GM23338 (cell line): Measurements from ENCODE around the gene RGP1. TPM values are rescaled to one million over a fixed set of nuclear protein-coding genes. Genes with fewer than 3 reads are reported as not detected.

Source experiments
- ATAC-seq: fragments of 200-7000 bp; cut with Tn5 transposase; 3 replicates; pipeline ENCODE4 v1.9.1; 2020
- DNase-seq: peaks from one replicate; pipeline ENCODE4 v3.0.0-alpha.2; 2015; ENCODE audit warnings: low spot score
- H2AFZ ChIP-seq: fragments of 200-600 bp; sonication (generic); 2 replicates; pipeline ENCODE4 v1.8.0; 2016; ENCODE audit warnings: antibody characterized with exemption, mild to moderate bottlenecking, moderate library complexity
- H3F3A ChIP-seq: fragments of 200-600 bp; sonication (generic); replicated peaks from 2 replicates; pipeline ENCODE4 v1.8.0; 2017; ENCODE audit warnings: antibody characterized with exemption, mixed run types, low read depth
- H3K27ac ChIP-seq: fragments of 200-600 bp; sonication (generic); 2 replicates; pipeline ENCODE4 v1.6.1; 2016; ENCODE audit warnings: low read depth
- H3K27me3 ChIP-seq: fragments of 200-600 bp; sonication (generic); 2 replicates; pipeline ENCODE4 v1.8.0; 2016; ENCODE audit warnings: mild to moderate bottlenecking, mixed run types, moderate library complexity; ENCODE audit not compliant: insufficient read depth
- H3K36me3 ChIP-seq: fragments of 200-600 bp; sonication (generic); 2 replicates; pipeline ENCODE4 v1.8.0; 2016; ENCODE audit warnings: mild to moderate bottlenecking; ENCODE audit not compliant: insufficient read depth
- H3K4me1 ChIP-seq: fragments of 200-600 bp; sonication (generic); 2 replicates; pipeline ENCODE4 v1.8.0; 2016; ENCODE audit warnings: mild to moderate bottlenecking, moderate library complexity; ENCODE audit not compliant: insufficient read depth
- H3K4me2 ChIP-seq: fragments of 200-600 bp; sonication (generic); 2 replicates; pipeline ENCODE4 v1.7.1; 2017; ENCODE audit warnings: mixed run types
- H3K4me3 ChIP-seq: fragments of 200-600 bp; sonication (generic); 2 replicates; pipeline ENCODE4 v1.6.1; 2016; ENCODE audit warnings: mixed run types
- H3K79me2 ChIP-seq: fragments of 200-600 bp; sonication (generic); replicated peaks from 2 replicates; pipeline ENCODE4 v1.8.0; 2017; ENCODE audit warnings: mild to moderate bottlenecking; ENCODE audit not compliant: insufficient read depth
- H3K9me2 ChIP-seq: fragments of 200-600 bp; sonication (generic); 2 replicates; pipeline ENCODE4 v1.8.0; 2017; ENCODE audit not compliant: insufficient read depth
- H4K20me1 ChIP-seq: fragments of 200-600 bp; sonication (generic); replicated peaks from 2 replicates; pipeline ENCODE4 v1.8.0; 2017; ENCODE audit warnings: mild to moderate bottlenecking; ENCODE audit not compliant: insufficient read depth
- H3K27ac Mint-ChIP-seq: 2 replicates; pipeline ENCODE4 v1.8.0; 2020; ENCODE audit warnings: inconsistent platforms, mild to moderate bottlenecking, moderate library complexity, mixed read lengths
- H3K27me3 Mint-ChIP-seq: 3 replicates; pipeline ENCODE4 v1.8.0; 2022; ENCODE audit warnings: low read depth, mild to moderate bottlenecking, moderate library complexity, mixed read lengths, inconsistent platforms; ENCODE audit not compliant: insufficient read depth, poor library complexity
- H3K36me3 Mint-ChIP-seq: 3 replicates; pipeline ENCODE4 v1.8.0; 2021; ENCODE audit warnings: low read depth, mild to moderate bottlenecking, inconsistent platforms, moderate library complexity, mixed read lengths
- H3K4me1 Mint-ChIP-seq: 3 replicates; pipeline ENCODE4 v1.8.0; 2020; ENCODE audit warnings: mild to moderate bottlenecking, inconsistent platforms, mixed read lengths
- H3K4me3 Mint-ChIP-seq: 3 replicates; pipeline ENCODE4 v1.8.0; 2021; ENCODE audit warnings: moderate library complexity, mild to moderate bottlenecking, inconsistent platforms, mixed read lengths
- H3K9me3 Mint-ChIP-seq: 3 replicates; pipeline ENCODE4 v1.8.0; 2020; ENCODE audit warnings: moderate library complexity, mild to moderate bottlenecking, inconsistent platforms, mixed read lengths
- CREB1 ChIP-seq: fragments of 250-450 bp; sonication (Bioruptor Pico); IDR thresholded peaks from 2 replicates; pipeline ENCODE4 v1.5.0; 2020; ENCODE audit warnings: low read depth, mild to moderate bottlenecking, moderate library complexity
- ETS1 ChIP-seq: IDR thresholded peaks from 2 replicates; pipeline ENCODE4 v1.6.1; 2016; ENCODE audit warnings: antibody characterized with exemption
- EZH2phosphoT487 ChIP-seq: fragments of 200-600 bp; sonication (generic); IDR thresholded peaks from one replicate; pipeline ENCODE4 v1.8.1; 2018; ENCODE audit warnings: antibody characterized with exemption; ENCODE audit not compliant: unreplicated experiment
- NANOG ChIP-seq: IDR thresholded peaks from 2 replicates; pipeline ENCODE4 v1.6.1; 2016; ENCODE audit warnings: antibody characterized with exemption, borderline replicate concordance
- REST ChIP-seq: IDR thresholded peaks from one replicate; pipeline ENCODE4 v1.6.1; 2018; ENCODE audit warnings: antibody characterized with exemption; ENCODE audit not compliant: unreplicated experiment
- ZNF114 ChIP-seq: fragments of 250-450 bp; sonication (Bioruptor Pico); IDR thresholded peaks from 2 replicates; pipeline ENCODE4 v1.5.0; 2020; ENCODE audit warnings: mild to moderate bottlenecking, moderate library complexity
- polyA plus RNA-seq: library from polyadenylated mRNA; unstranded; fragments of >200 nt; fragmentation: Nextera tagmentation; extraction: Ambion mirVana; gene quantifications from 2 replicates; pipeline ENCODE4 v1.2.1, GENCODE V29; 2016
- total RNA-seq: library from RNA; depleted of rRNA; stranded (reverse); fragments of >200 nt; shearing (Covaris generic); gene quantifications from 2 replicates; pipeline ENCODE4 v1.2.3, GENCODE V29; 2014
- TF ChIP-seq, protein P1 (sequence below): fragments of 250-450 bp; sonication (Bioruptor Pico); IDR thresholded peaks from 2 replicates; pipeline ENCODE4 v1.5.0; 2020; ENCODE audit warnings: mild to moderate bottlenecking, moderate library complexity

Gene RGP1
- total and polyA plus RNA-seq, 2 experiments from 2014 or later, result 2.8 to 16.0 TPM

DNA sequence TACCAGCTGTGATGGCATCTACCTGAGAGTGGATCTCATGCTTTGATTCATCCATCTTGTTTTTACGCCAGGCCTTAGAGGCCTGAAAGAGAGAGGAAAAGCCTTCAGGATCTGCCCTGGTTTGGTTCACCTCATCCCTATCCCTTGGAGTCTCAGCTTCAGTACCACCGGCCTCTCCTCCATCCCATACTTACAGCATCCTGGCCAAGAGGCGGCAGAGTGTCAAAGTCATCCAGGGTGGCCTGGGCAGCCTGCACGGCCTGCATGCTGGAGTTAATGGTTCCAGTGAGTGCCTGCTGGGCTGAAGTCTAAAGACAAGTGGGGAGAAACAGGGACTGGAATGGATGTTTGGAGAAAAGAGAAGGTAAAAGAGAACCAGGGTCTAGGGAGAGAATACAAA, 29.5 kb upstream of the RGP1 start (continued):
- TF ChIP-seq REST (no peak), NANOG (no peak), ZNF114 (CRISPR knock-in tag) (no peak)
- TF ChIP-seq, protein P1, sequence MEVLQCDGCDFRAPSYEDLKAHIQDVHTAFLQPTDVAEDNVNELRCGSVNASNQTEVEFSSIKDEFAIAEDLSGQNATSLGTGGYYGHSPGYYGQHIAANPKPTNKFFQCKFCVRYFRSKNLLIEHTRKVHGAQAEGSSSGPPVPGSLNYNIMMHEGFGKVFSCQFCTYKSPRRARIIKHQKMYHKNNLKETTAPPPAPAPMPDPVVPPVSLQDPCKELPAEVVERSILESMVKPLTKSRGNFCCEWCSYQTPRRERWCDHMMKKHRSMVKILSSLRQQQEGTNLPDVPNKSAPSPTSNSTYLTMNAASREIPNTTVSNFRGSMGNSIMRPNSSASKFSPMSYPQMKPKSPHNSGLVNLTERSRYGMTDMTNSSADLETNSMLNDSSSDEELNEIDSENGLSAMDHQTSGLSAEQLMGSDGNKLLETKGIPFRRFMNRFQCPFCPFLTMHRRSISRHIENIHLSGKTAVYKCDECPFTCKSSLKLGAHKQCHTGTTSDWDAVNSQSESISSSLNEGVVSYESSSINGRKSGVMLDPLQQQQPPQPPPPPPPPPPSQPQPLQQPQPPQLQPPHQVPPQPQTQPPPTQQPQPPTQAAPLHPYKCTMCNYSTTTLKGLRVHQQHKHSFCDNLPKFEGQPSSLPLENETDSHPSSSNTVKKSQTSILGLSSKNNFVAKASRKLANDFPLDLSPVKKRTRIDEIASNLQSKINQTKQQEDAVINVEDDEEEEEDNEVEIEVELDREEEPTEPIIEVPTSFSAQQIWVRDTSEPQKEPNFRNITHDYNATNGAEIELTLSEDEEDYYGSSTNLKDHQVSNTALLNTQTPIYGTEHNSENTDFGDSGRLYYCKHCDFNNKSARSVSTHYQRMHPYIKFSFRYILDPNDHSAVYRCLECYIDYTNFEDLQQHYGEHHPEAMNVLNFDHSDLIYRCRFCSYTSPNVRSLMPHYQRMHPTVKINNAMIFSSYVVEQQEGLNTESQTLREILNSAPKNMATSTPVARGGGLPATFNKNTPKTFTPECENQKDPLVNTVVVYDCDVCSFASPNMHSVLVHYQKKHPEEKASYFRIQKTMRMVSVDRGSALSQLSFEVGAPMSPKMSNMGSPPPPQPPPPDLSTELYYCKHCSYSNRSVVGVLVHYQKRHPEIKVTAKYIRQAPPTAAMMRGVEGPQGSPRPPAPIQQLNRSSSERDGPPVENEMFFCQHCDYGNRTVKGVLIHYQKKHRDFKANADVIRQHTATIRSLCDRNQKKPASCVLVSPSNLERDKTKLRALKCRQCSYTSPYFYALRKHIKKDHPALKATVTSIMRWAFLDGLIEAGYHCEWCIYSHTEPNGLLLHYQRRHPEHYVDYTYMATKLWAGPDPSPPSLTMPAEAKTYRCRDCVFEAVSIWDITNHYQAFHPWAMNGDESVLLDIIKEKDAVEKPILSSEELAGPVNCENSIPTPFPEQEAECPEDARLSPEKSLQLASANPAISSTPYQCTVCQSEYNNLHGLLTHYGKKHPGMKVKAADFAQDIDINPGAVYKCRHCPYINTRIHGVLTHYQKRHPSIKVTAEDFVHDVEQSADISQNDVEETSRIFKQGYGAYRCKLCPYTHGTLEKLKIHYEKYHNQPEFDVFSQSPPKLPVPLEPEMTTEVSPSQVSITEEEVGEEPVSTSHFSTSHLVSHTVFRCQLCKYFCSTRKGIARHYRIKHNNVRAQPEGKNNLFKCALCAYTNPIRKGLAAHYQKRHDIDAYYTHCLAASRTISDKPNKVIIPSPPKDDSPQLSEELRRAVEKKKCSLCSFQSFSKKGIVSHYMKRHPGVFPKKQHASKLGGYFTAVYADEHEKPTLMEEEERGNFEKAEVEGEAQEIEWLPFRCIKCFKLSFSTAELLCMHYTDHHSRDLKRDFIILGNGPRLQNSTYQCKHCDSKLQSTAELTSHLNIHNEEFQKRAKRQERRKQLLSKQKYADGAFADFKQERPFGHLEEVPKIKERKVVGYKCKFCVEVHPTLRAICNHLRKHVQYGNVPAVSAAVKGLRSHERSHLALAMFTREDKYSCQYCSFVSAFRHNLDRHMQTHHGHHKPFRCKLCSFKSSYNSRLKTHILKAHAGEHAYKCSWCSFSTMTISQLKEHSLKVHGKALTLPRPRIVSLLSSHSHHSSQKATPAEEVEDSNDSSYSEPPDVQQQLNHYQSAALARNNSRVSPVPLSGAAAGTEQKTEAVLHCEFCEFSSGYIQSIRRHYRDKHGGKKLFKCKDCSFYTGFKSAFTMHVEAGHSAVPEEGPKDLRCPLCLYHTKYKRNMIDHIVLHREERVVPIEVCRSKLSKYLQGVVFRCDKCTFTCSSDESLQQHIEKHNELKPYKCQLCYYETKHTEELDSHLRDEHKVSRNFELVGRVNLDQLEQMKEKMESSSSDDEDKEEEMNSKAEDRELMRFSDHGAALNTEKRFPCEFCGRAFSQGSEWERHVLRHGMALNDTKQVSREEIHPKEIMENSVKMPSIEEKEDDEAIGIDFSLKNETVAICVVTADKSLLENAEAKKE (CRISPR knock-in tag), result no peak

GRCh38 chr9:35723426-35723825, 25.7 kb upstream of the RGP1 start:
- H3K27ac Mint-ChIP-seq, result no peak overlapping the region
- Histone ChIP-seq H4K20me1 (no peaks in the 10 kb centered on the region; the same call in 1 of the 2 replicates), H3F3A (no peaks in the 10 kb centered on the region), H2AFZ (no peak overlapping the region), H3K79me2 (peaks cover 19% of the 10 kb centered on the region), H3K9me2 (no peaks in the 10 kb centered on the region), H3K27ac (no peak overlapping the region), H3K36me3 (peaks cover 34% of the 10 kb centered on the region), H3K4me3 (no peak overlapping the region), H3K4me2 (no peak overlapping the region), H3K27me3 (no peaks in the 10 kb centered on the region), H3K4me1 (peaks cover 16% of the 10 kb centered on the region)
- no peaks in the 10 kb centered on the region; the same call in 2 of the 3 replicates for H3K9me3 Mint-ChIP-seq
- H3K27me3 Mint-ChIP-seq, result no peaks in the 10 kb centered on the region
- no peaks in the 10 kb centered on the region; the same call in 1 of the 3 replicates for H3K4me1 Mint-ChIP-seq
- DNase-seq (no peak), ATAC-seq (no peak)
- H3K36me3 Mint-ChIP-seq, result peaks cover 65% of the 10 kb centered on the region
- no peak overlapping the region for H3K4me3 Mint-ChIP-seq
- TF ChIP-seq CREB1 (CRISPR knock-in tag), result no peak
- no peak for TF ChIP-seq ETS1
- no peak for TF ChIP-seq EZH2phosphoT487
